SK-N-SH (cell line): Measurements from ENCODE around the gene ZFP57. TPM values are rescaled to one million over a fixed set of nuclear protein-coding genes. Genes with fewer than 3 reads are reported as not detected.

Experiments used
- CTCF ChIA-PET: fragments of 300-600, 350-600 bp; formaldehyde crosslinking; extraction: SDS; loops from one replicate; lab custom pipeline; 2021; lab: Yijun Ruan, JAX
- POLR2A ChIA-PET: fragments of 350-600 bp; sonication (Branson Sonifier 250); formaldehyde crosslinking; extraction: SDS; loops from one replicate; lab custom pipeline; 2020; ENCODE audit warnings: antibody characterized with exemption, inconsistent platforms; lab: Yijun Ruan, JAX
- DNase-seq: peaks from one replicate; pipeline ENCODE4 v3.0.0; 2012
- H2AFZ ChIP-seq: fragments of 200-600 bp; sonication (generic); 2 replicates; pipeline ENCODE4 v1.8.1; 2016; ENCODE audit warnings: antibody characterized with exemption, mild to moderate bottlenecking, low read depth
- H3F3A ChIP-seq: fragments of 200-600 bp; sonication (generic); replicated peaks from 2 replicates; pipeline ENCODE3; 2016; ENCODE audit warnings: antibody characterized with exemption, mild to moderate bottlenecking; ENCODE audit not compliant: insufficient read depth
- H3K27ac ChIP-seq, 2 experiments: fragments of 200-500 bp in 1 of 2; fragments of 200-600 bp in 1 of 2; sonication (Bioruptor generic) in 1 of 2; sonication (generic), shearing (Covaris generic) in 1 of 2; 2 replicates each; pipeline versions ENCODE4 v1.5.1 to v1.6.1; 2014 to 2016; ENCODE audit warnings: low read depth in 2 of 2, inconsistent platforms in 1 of 2, low read length in 1 of 2, mild to moderate bottlenecking in 1 of 2, mixed read lengths in 1 of 2
- H3K27me3 ChIP-seq: fragments of 200-600 bp; sonication (generic), shearing (Covaris generic); 2 replicates; pipeline ENCODE4 v1.6.1; 2016; ENCODE audit warnings: mixed run types; ENCODE audit not compliant: insufficient read depth
- H3K36me3 ChIP-seq, 2 experiments: fragments of 200-500 bp in 1 of 2; fragments of 200-600 bp in 1 of 2; sonication (Bioruptor generic) in 1 of 2; sonication (generic) in 1 of 2; replicated peaks in 1 of 2; 2 replicates each; pipeline versions ENCODE3 to v1.5.1; 2014 to 2016; ENCODE audit warnings: low read length in 1 of 2, mild to moderate bottlenecking in 1 of 2; ENCODE audit not compliant: insufficient read depth in 2 of 2, control insufficient read depth in 1 of 2
- H3K4me1 ChIP-seq, 2 experiments: fragments of 200-500 bp in 1 of 2; fragments of 200-600 bp in 1 of 2; sonication (Bioruptor generic) in 1 of 2; sonication (generic), shearing (Covaris generic) in 1 of 2; 2 replicates each; pipeline versions ENCODE4 v1.5.1 to v1.6.1; 2014 to 2016; ENCODE audit warnings: low read depth in 1 of 2, low read length in 1 of 2, mixed run types in 1 of 2; ENCODE audit not compliant: insufficient read depth in 2 of 2, control insufficient read depth in 1 of 2
- H3K4me2 ChIP-seq: fragments of 200-600 bp; sonication (generic), shearing (Covaris generic); 2 replicates; pipeline ENCODE4 v1.6.1; 2017; ENCODE audit warnings: mixed run types
- H3K4me3 ChIP-seq, 2 experiments: fragments of 200-500 bp in 1 of 2; fragments of 200-600 bp in 1 of 2; sonication (Bioruptor generic) in 1 of 2; sonication (generic), shearing (Covaris generic) in 1 of 2; 2 replicates each; pipeline versions ENCODE4 v1.5.1 to v1.8.1; 2014 to 2016; ENCODE audit warnings: low read depth in 2 of 2, inconsistent platforms in 1 of 2, low read length in 1 of 2, mild to moderate bottlenecking in 1 of 2, mixed read lengths in 1 of 2, moderate library complexity in 1 of 2
- H3K79me2 ChIP-seq: fragments of 200-600 bp; sonication (generic); 2 replicates; pipeline ENCODE4 v1.8.1; 2017; ENCODE audit warnings: mild to moderate bottlenecking; ENCODE audit not compliant: insufficient read depth
- H3K9ac ChIP-seq: fragments of 200-600 bp; sonication (generic); 2 replicates; pipeline ENCODE4 v1.6.1; 2017; ENCODE audit warnings: mixed run types
- H3K9me2 ChIP-seq: fragments of 200-600 bp; sonication (generic); 2 replicates; pipeline ENCODE4 v1.6.1; 2017; ENCODE audit warnings: mixed run types
- H3K9me3 ChIP-seq: fragments of 200-600 bp; sonication (generic); 2 replicates; pipeline ENCODE4 v1.6.1; 2017; ENCODE audit warnings: mixed run types, mild to moderate bottlenecking, moderate library complexity
- H4K20me1 ChIP-seq: fragments of 200-600 bp; sonication (generic); 2 replicates; pipeline ENCODE4 v1.6.1; 2017; ENCODE audit warnings: mild to moderate bottlenecking, mixed run types; ENCODE audit not compliant: insufficient read depth
- CTCF ChIP-seq: fragments of 200-600 bp; sonication (generic); IDR thresholded peaks from 2 replicates; pipeline ENCODE4 v1.6.1; 2017; ENCODE audit warnings: antibody characterized with exemption, mild to moderate bottlenecking, moderate library complexity
- EZH2phosphoT487 ChIP-seq: fragments of 200-600 bp; sonication (generic); IDR thresholded peaks from 2 replicates; pipeline ENCODE4 v1.6.1; 2017; ENCODE audit warnings: low read depth, mixed run types, mild to moderate bottlenecking, antibody characterized with exemption, moderate library complexity, borderline replicate concordance
- FOSL2 ChIP-seq: IDR thresholded peaks from 2 replicates; pipeline ENCODE4 v1.4.0; 2012; ENCODE audit warnings: low read depth, mild to moderate bottlenecking, moderate library complexity, borderline replicate concordance
- GABPA ChIP-seq: IDR thresholded peaks from 2 replicates; pipeline ENCODE4 v1.4.0; 2012; ENCODE audit warnings: low read depth, mild to moderate bottlenecking
- MXI1 ChIP-seq: IDR thresholded peaks from 2 replicates; pipeline ENCODE4 v1.6.1; 2012; ENCODE audit warnings: mild to moderate bottlenecking, low read depth, low read length, improper control_type of control experiment
- NRF1 ChIP-seq: IDR thresholded peaks from 2 replicates; pipeline ENCODE4 v1.6.1; 2012; ENCODE audit warnings: low read depth, mild to moderate bottlenecking, low read length
- RAD21 ChIP-seq: IDR thresholded peaks from 2 replicates; pipeline ENCODE4 v1.6.1; 2012; ENCODE audit warnings: mild to moderate bottlenecking, low read length
- REST ChIP-seq: IDR thresholded peaks from 2 replicates; pipeline ENCODE4 v1.6.1; 2012; ENCODE audit warnings: mild to moderate bottlenecking, low read depth, low read length, moderate library complexity
- RFX5 ChIP-seq: IDR thresholded peaks from 2 replicates; pipeline ENCODE4 v1.6.1; 2012; ENCODE audit warnings: mild to moderate bottlenecking, improper control_type of control experiment, low read length
- RXRA ChIP-seq: IDR thresholded peaks from 2 replicates; pipeline ENCODE4 v1.4.0; 2012; ENCODE audit warnings: low read depth, mild to moderate bottlenecking, borderline replicate concordance
- SIN3A ChIP-seq: IDR thresholded peaks from 2 replicates; pipeline ENCODE4 v1.6.1; 2012; ENCODE audit warnings: low read depth, mild to moderate bottlenecking, low read length, moderate library complexity, borderline replicate concordance
- SMC3 ChIP-seq: IDR thresholded peaks from 2 replicates; pipeline ENCODE4 v1.6.1; 2012; ENCODE audit warnings: low read depth, low read length, improper control_type of control experiment
- TAF1 ChIP-seq: IDR thresholded peaks from 2 replicates; pipeline ENCODE4 v1.6.1; 2012; ENCODE audit warnings: low read depth, mild to moderate bottlenecking, low read length, moderate library complexity, borderline replicate concordance
- TCF12 ChIP-seq: IDR thresholded peaks from 2 replicates; pipeline ENCODE4 v1.4.0; 2012
- USF2 ChIP-seq: fragments of 150-350 bp; IDR thresholded peaks from 2 replicates; pipeline ENCODE4 v1.6.1; 2017; ENCODE audit warnings: antibody characterized with exemption, low read length, low read depth, borderline replicate concordance
- WGBS: methylation state at CpG from one replicate; pipeline ENCODE4 v1.1.6; 2017; ENCODE audit warnings: low lambda C conversion rate; 5-methylcytosine and 5-hydroxymethylcytosine counted together
- polyA plus RNA-seq, 3 experiments: library from polyadenylated mRNA; depleted of rRNA; stranded (reverse); fragments of >200 nt; gene quantifications; 2 replicates each; pipeline ENCODE4 v1.2.3, GENCODE V29; 2012

Gene ZFP57
- polyA plus RNA-seq, 1 of the 3 experiments (the other 2 are of a cell fraction), result not detected

- no peak for DNase-seq
- 35% methylated on average over 6 of the region's 6 CpGs for whole genome bisulfite sequencing
- H3K27ac ChIP-seq, result no peak overlapping the region
- no peak overlapping the region for H2AFZ ChIP-seq
- no peak overlapping the region for H3K9ac ChIP-seq
- H3K4me2 ChIP-seq, result no peak overlapping the region
- H3K4me3 ChIP-seq, result no peak overlapping the region
- no peaks in the 10 kb centered on the region for H3K79me2 ChIP-seq
- no peaks in the 10 kb centered on the region for H3K9me2 ChIP-seq
- ChIA-PET CTCF (interaction anchor here (3.9 to 6.5 kb wide), 2 partner anchors 29 to 41 kb away, joined by 19 to 79 read pairs; no protein-coding TSS in a partner anchor), POLR2A (no interaction called here)
- TF ChIP-seq RFX5, result no peak
- no peak for TF ChIP-seq NRF1
- TF ChIP-seq EZH2phosphoT487, result no peak
- no peak for TF ChIP-seq MXI1
- no peak for TF ChIP-seq GABPA
- no peak for TF ChIP-seq RXRA
- no peak for TF ChIP-seq RAD21
- TF ChIP-seq FOSL2, result no peak
- TF ChIP-seq SIN3A, result no peak
- no peak for TF ChIP-seq TCF12
- no peak for TF ChIP-seq TAF1
- H3F3A ChIP-seq, result no peaks in the 10 kb centered on the region
- H3K27me3 ChIP-seq, result peaks cover 36% of the 10 kb centered on the region
- no peaks in the 10 kb centered on the region for H3K36me3 ChIP-seq
- H4K20me1 ChIP-seq, result no peaks in the 10 kb centered on the region
- H3K9me3 ChIP-seq, result no peaks in the 10 kb centered on the region
- no peaks in the 10 kb centered on the region for H3K4me1 ChIP-seq
Observed at GRCh38 chr6:29655658-29656057, 25.3 kb downstream of the ZFP57 start.

- peak; percentile 62 for DNase-seq
- H3K9ac ChIP-seq, result no peak overlapping the region
- POLR2A ChIA-PET, result no interaction called here
- H3K79me2 ChIP-seq, result no peaks in the 10 kb centered on the region
- no peak overlapping the region for H3K27ac ChIP-seq
- CTCF ChIA-PET, result interaction anchor here (0.6 to 8.1 kb wide), 40 partner anchors 10 to 1713 kb away, joined by 3 to 120 read pairs (median 4); partner anchors contain the start of gene GABBR1
- H3K4me1 ChIP-seq, result peaks cover 0 to 7% of the 10 kb centered on the region in 2 experiments; a peak in 1 of 4 replicates
- 4% methylated on average over 8 of the region's 8 CpGs for WGBS
- H3K4me3 ChIP-seq, result no peak overlapping the region; a peak in 1 of 4 replicates
- no peak overlapping the region for H2AFZ ChIP-seq
- peak; percentile 3; the same call in 1 of the 2 replicates for TF ChIP-seq SMC3
- no peak for TF ChIP-seq REST
- no peak for TF ChIP-seq GABPA
- peak; percentile 73 for TF ChIP-seq RFX5
- TF ChIP-seq CTCF, result peak; percentile 85
- no peak for TF ChIP-seq USF2
- TF ChIP-seq NRF1, result no peak
- TF ChIP-seq RAD21, result peak; percentile 40
- no peak overlapping the region for H3K4me2 ChIP-seq
- H3K9me3 ChIP-seq, result no peaks in the 10 kb centered on the region
- peaks cover 21% of the 10 kb centered on the region for H3K27me3 ChIP-seq
- H3K9me2 ChIP-seq, result no peaks in the 10 kb centered on the region
- H3K36me3 ChIP-seq, result no peaks in the 10 kb centered on the region
- no peaks in the 10 kb centered on the region for H4K20me1 ChIP-seq
- H3F3A ChIP-seq, result no peaks in the 10 kb centered on the region
Observed at GRCh38 chr6:29653452-29654038, 27.4 kb downstream of the ZFP57 start.
